ENCODE results near the gene MAN1C1.

MAN1C1 gene

DNA sequence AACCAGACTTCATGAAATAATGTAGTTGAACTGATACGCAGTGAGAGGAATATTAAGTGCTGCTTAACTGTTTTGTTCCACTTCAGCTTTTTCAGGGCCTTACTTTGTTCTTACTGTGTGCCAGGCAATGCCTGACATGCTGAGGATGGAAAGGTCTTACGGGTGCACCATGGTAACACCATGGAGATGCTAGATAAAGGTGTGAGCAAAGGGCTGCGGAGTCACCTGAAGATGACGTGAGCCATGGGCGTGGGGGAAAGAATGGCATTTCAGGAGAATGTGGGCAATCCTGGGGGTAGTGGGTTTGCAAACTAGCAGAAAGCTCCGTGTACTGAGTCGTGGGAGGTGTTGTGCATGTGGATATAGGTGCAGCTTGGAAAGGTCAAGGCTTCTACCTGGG lies 27.3 kb downstream of the MAN1C1 start:
- Histone ChIP-seq H3K4me1 (ENCODE audit: control insufficient read depth, insufficient read depth, low read length) (no peaks in the 10 kb centered on the region), H3K27me3 (ENCODE audit: control insufficient read depth, insufficient read depth, low read length) (peaks cover 84% of the 10 kb centered on the region)

DNA sequence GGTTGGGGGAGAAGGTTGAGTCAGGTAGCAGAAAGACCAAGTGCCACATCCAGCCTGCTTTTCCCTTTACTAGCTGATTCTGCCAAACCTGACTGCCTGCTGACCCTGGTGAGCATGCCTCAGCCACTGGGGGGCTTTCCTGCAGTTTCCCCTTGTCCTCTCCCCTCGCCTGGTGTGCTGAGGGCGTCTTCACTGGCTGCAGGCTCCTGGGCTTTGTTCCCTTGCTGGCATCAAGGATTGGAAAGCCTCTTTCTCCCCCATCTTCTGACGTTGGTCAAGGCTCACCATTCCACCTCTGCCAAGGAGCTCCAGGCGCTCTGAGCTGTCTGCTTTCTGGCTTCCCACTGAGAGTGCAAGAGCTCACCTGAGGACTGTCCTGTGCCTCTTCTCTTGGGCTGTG lies 28.4 kb downstream of the MAN1C1 start:
- H3K36me3 ChIP-seq (ENCODE audit: insufficient read depth, low read length), result no peaks in the 10 kb centered on the region
- H3K4me1 ChIP-seq (ENCODE audit: control insufficient read depth, insufficient read depth, low read length), result no peaks in the 10 kb centered on the region
- no peak overlapping the region for H3K4me3 ChIP-seq (ENCODE audit: low read length)
- H3K9me3 ChIP-seq (replicated peaks; ENCODE audit: low read length), result no peaks in the 10 kb centered on the region
- no peak overlapping the region for H3K4me2 ChIP-seq (ENCODE audit: low read length)
- peaks cover 82% of the 10 kb centered on the region for H3K27me3 ChIP-seq (ENCODE audit: control insufficient read depth, insufficient read depth, low read length)
- no peak overlapping the region for H3K9ac ChIP-seq (ENCODE audit: low read depth, low read length)

More for the DNA sequence above, 27.3 kb downstream of the MAN1C1 start:
- Histone ChIP-seq H3K4me3 (ENCODE audit: low read length) (no peak overlapping the region), H3K9me3 (replicated peaks; ENCODE audit: low read length) (no peaks in the 10 kb centered on the region), H3K36me3 (ENCODE audit: insufficient read depth, low read length) (no peaks in the 10 kb centered on the region), H3K4me2 (ENCODE audit: low read length) (no peak overlapping the region), H3K9ac (ENCODE audit: low read depth, low read length) (no peak overlapping the region)

DNA sequence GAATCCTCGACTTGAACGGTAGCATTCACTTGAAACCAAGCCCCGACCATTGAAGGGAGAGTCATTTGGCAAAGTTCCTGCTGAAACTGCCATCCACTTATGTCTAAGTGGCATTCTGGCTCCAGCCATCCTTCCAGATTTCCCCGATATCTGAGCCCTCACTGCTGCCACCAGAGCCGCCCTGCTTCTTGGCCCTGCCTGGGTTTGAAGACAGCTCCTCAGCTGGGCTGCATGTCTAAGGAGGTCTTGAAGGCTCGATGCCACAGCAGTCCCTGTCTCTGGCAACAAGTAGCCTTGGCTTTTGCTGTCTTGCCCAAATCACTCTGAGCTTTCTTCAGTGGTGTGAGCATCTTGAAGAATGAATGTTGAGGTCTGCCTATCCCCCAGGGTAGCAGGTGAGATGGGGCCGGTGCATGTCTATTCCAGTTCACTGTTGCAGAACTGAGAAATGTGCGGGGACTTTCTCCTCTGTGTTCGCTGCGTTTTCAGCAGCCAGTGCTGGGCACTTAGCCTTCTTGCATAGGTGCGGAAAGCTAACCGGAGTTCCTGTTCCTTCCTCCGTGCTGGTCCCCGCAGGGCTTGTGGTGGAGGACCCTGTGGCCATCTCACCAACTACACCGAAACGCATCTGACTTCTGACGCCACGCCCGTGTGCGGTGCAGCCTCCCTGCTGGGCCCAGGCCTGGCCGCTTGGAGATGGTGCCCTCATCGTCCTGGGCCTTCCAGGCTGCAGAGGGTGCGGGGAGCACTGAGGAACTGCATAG lies 29.2 kb downstream of the MAN1C1 start:
- Histone ChIP-seq H3K9ac (ENCODE audit: low read depth, low read length) (no peak overlapping the region), H3K4me3 (ENCODE audit: low read length) (no peak overlapping the region), H3K4me1 (ENCODE audit: control insufficient read depth, insufficient read depth, low read length) (no peaks in the 10 kb centered on the region), H3K36me3 (ENCODE audit: insufficient read depth, low read length) (no peaks in the 10 kb centered on the region), H3K4me2 (ENCODE audit: low read length) (no peak overlapping the region), H3K27me3 (ENCODE audit: control insufficient read depth, insufficient read depth, low read length) (peaks cover 82% of the 10 kb centered on the region), H3K9me3 (replicated peaks; ENCODE audit: low read length) (no peaks in the 10 kb centered on the region)

DNA sequence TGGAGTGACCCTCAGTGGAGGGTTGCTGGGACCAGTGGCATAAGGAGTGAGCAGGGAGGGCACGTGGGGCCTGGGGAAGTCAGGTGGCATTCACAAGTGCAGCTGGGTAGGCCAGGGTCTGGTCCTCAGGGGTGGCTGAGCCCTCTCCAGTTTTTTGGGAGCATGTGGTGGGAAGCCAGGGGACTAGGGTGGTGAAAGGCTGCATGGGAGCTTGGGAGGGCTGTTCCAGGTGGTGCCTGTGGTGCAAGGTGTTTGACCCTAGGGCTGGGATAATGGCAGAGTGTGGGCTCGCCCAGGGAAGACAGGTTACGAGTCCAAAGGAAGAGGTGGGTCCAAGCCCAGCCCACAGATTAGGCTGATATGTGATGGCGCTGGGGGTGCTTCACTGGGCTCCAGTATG lies 30.5 kb downstream of the MAN1C1 start:
- peaks cover 79% of the 10 kb centered on the region for H3K27me3 ChIP-seq (ENCODE audit: control insufficient read depth, insufficient read depth, low read length)
- no peak overlapping the region for H3K4me3 ChIP-seq (ENCODE audit: low read length)
- H3K4me2 ChIP-seq (ENCODE audit: low read length), result no peak overlapping the region
- no peaks in the 10 kb centered on the region for H3K4me1 ChIP-seq (ENCODE audit: control insufficient read depth, insufficient read depth, low read length)
- no peaks in the 10 kb centered on the region for H3K9me3 ChIP-seq (replicated peaks; ENCODE audit: low read length)
- H3K9ac ChIP-seq (ENCODE audit: low read depth, low read length), result no peak overlapping the region
- no peaks in the 10 kb centered on the region for H3K36me3 ChIP-seq (ENCODE audit: insufficient read depth, low read length)

DNA sequence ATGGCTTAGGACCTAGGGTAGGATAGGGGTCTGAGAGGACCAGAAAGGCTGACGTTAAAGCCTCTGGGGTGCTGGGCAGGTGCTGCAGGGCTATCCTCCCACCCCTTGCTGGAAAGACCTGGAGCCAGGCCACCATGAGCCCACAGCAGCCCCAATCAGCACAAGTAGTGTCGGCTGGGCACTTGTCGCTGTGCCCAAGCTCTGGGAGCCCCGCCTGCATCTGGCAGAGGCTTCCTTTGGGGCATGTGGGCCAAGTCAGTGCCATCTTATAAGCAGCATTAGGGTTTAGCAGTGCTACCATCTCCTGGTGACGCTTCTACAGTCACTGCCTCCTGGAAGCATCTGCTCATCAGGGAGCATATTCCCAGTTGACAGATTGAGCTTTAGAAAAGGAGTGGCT lies 31.3 kb downstream of the MAN1C1 start:
- Histone ChIP-seq H3K4me2 (ENCODE audit: low read length) (no peak overlapping the region), H3K27me3 (ENCODE audit: control insufficient read depth, insufficient read depth, low read length) (peaks cover 74% of the 10 kb centered on the region), H3K9ac (ENCODE audit: low read depth, low read length) (no peak overlapping the region), H3K36me3 (ENCODE audit: insufficient read depth, low read length) (no peaks in the 10 kb centered on the region), H3K4me1 (ENCODE audit: control insufficient read depth, insufficient read depth, low read length) (no peaks in the 10 kb centered on the region), H3K9me3 (replicated peaks; ENCODE audit: low read length) (no peaks in the 10 kb centered on the region), H3K4me3 (ENCODE audit: low read length) (no peak overlapping the region)

DNA sequence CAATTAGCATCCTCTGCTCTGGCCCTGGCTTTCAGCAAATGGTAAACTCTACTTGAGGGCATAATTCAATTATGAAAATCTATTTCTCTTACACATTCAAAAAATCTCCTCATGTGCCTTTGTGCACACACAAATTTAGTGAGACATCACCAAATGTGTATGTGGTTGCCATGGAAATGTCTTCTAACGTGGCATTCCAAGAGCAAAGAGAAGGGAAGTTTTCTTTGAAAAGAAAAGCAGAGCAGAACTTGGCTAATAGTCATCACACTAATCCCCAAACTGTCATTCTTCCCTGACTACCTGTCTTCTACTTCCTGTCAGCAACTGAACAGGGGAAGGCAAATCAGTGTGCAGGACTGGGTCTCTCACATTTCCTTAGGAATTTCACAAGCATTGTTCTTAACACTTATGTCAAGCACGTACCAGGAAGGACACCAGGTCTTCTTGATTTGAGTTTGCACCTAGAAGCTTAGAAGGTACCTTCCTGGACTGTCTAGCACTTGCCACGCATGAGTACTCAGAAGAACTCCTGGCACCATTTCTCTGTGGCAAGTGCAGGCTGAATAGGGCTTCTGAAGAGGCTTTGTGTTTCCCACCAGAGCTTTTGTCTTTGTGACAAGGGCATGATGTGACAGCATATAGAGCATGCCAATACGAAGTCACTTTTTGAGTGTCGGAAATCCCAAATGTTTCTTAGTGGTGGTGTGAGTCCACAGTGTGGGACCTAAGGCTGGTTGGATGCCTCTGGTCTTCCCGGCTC lies 32.3 kb downstream of the MAN1C1 start:
- no peaks in the 10 kb centered on the region for H3K9me3 ChIP-seq (replicated peaks; ENCODE audit: low read length)
- no peaks in the 10 kb centered on the region for H3K36me3 ChIP-seq (ENCODE audit: insufficient read depth, low read length)
- H3K4me2 ChIP-seq (ENCODE audit: low read length), result no peak overlapping the region
- no peaks in the 10 kb centered on the region for H3K4me1 ChIP-seq (ENCODE audit: control insufficient read depth, insufficient read depth, low read length)
- no peak overlapping the region for H3K4me3 ChIP-seq (ENCODE audit: low read length)
- H3K27me3 ChIP-seq (ENCODE audit: control insufficient read depth, insufficient read depth, low read length), result peaks cover 76% of the 10 kb centered on the region
- H3K9ac ChIP-seq (ENCODE audit: low read depth, low read length), result no peak overlapping the region

DNA sequence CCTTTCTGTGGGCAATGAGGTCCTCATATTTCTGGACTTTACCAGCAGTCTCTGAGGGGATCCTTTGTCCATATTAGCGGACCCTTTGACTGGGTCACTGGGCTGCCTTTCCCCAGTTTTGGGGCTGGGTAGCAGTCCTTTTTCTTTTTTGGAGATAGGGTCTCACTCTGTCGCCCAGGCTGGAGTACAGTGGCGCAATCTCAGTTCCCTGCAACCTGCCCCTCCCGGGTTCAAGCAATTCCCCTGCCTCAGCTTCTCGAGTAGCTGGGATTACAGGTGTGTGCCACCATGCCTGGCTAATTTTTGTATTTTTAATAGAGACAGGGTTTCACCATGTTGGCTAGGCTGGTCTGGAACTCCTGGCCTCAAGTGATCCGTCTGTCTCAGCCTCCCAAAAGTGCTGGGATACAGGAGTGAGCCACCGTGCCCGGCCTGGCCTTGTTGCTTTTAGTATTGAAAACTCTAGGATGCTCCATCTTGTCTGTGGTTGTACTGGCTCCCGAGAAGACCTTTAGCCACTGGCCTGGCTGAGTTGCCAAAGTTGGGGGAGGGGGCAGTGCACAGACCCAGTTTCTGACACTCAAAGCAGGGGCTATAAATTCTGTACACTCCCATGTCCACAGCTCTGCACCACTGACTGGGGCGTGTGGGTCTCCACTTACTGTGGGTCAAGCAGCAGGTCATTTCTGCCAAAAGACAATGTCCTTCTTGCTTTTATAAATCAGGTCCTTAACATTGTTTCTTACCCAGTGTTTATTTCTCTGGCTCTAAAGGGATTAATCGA lies 33.1 kb downstream of the MAN1C1 start:
- no peaks in the 10 kb centered on the region for H3K36me3 ChIP-seq (ENCODE audit: insufficient read depth, low read length)

DNA sequence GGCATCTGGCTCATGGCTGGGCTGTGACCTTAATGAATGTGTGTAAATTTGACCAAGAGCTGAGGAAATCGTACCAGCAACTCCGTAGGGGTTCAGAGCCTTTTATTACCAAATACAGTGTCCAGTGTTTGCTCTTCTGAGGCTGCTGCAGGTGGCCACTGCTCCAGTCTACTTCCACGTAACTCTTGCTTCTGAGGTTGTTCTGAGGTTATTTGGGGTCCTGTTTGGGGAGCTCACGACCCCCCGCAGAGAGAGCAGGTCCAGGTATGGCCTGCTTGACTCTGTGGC lies 33.6 kb downstream of the MAN1C1 start:
- H3K4me3 ChIP-seq (ENCODE audit: low read length), result no peak overlapping the region
- H3K36me3 ChIP-seq (ENCODE audit: insufficient read depth, low read length), result no peaks in the 10 kb centered on the region
- no peaks in the 10 kb centered on the region for H3K9me3 ChIP-seq (replicated peaks; ENCODE audit: low read length)
- no peak overlapping the region for H3K9ac ChIP-seq (ENCODE audit: low read depth, low read length)
- no peak overlapping the region for H3K4me2 ChIP-seq (ENCODE audit: low read length)
- peaks cover 78% of the 10 kb centered on the region for H3K27me3 ChIP-seq (ENCODE audit: control insufficient read depth, insufficient read depth, low read length)
- H3K4me1 ChIP-seq (ENCODE audit: control insufficient read depth, insufficient read depth, low read length), result no peaks in the 10 kb centered on the region

More for the DNA sequence above, 33.1 kb downstream of the MAN1C1 start:
- Histone ChIP-seq H3K9ac (ENCODE audit: low read depth, low read length) (no peak overlapping the region), H3K4me1 (ENCODE audit: control insufficient read depth, insufficient read depth, low read length) (no peaks in the 10 kb centered on the region), H3K4me3 (ENCODE audit: low read length) (no peak overlapping the region), H3K4me2 (ENCODE audit: low read length) (no peak overlapping the region), H3K27me3 (ENCODE audit: control insufficient read depth, insufficient read depth, low read length) (peaks cover 78% of the 10 kb centered on the region), H3K9me3 (replicated peaks; ENCODE audit: low read length) (no peaks in the 10 kb centered on the region)

DNA sequence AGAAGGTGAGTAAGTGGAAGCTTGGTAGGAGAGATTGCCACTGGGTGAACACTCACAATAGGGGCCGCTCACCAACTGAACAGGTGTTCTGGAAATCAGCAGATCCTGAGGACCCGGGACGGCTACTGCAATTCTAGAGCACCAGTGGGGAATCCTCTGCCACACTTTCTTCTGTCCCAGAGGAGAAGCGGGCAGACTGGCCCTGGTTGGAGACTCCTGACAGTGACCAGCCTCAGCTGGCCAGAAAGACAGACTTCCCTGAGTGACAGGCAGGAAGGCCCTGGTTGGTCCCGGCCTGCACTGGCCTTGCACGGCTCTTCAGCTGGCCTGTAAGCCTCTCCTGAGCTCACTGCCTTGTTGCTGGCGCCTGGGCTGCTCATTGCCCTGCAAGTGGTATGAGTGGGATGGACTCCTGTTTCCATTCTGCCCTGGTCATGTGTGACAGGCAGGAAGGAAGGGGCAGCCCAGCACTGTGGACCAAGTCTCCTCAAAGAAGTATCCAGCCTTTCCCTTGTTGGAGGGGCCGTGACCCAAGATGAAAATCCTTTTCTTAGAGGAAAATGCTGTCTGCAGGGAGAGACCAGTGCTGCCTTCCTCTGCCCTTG lies 34.5 kb downstream of the MAN1C1 start:
- Histone ChIP-seq H3K9me3 (replicated peaks; ENCODE audit: low read length) (no peaks in the 10 kb centered on the region), H3K27me3 (ENCODE audit: control insufficient read depth, insufficient read depth, low read length) (peaks cover 75% of the 10 kb centered on the region), H3K4me2 (ENCODE audit: low read length) (no peak overlapping the region), H3K4me3 (ENCODE audit: low read length) (no peak overlapping the region), H3K4me1 (ENCODE audit: control insufficient read depth, insufficient read depth, low read length) (no peaks in the 10 kb centered on the region), H3K36me3 (ENCODE audit: insufficient read depth, low read length) (no peaks in the 10 kb centered on the region), H3K9ac (ENCODE audit: low read depth, low read length) (no peak overlapping the region)

DNA sequence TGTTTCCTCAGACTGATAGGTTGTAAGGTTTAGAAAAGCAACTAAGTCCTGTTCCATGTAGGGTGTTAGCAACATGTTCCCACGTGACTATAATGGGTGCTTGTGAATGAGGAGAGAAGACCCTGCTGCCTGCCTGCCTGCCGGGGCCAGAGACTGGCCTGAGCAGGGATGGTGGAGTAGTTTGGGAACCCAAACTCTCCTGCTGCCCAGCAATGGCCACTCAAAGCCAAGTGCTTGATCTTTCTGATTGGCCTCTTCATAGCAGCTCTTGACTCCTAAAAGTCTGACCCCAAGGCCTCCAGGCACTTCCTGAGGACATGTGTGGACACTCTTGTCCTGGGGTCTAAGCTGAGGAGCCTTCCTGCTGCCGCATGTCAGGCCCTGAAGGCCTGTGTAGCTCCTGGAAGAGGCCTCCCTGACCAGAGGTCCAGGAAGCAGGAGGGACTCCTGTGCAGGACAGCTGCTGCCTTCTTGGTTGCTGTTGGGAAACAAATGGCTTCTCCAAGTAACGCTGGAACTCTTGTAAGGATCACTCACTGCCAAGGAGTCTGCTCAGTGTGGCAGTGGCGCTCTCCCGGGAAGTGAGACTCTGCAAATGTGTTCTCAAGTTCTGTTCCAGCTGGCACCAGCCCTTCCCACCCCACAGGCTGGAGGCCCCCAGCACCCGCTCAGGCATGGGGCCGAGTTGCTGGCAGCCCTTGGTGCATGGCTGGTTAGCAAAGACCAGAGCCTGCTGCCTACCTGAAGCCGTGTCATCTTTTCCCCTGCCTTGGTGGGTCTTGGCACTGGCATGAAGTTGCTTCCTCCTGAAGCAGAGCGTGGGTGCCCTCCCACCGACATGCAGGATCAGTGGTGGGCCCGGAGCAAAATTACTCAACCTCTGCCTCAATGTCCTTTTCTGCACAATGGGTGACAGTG lies 35.5 kb downstream of the MAN1C1 start:
- Histone ChIP-seq H3K9me3 (replicated peaks; ENCODE audit: low read length) (no peaks in the 10 kb centered on the region), H3K4me3 (ENCODE audit: low read length) (no peak overlapping the region), H3K4me1 (ENCODE audit: control insufficient read depth, insufficient read depth, low read length) (no peaks in the 10 kb centered on the region), H3K27me3 (ENCODE audit: control insufficient read depth, insufficient read depth, low read length) (peaks cover 72% of the 10 kb centered on the region), H3K4me2 (ENCODE audit: low read length) (no peak overlapping the region), H3K36me3 (ENCODE audit: insufficient read depth, low read length) (no peaks in the 10 kb centered on the region), H3K9ac (ENCODE audit: low read depth, low read length) (no peak overlapping the region)
